CD4-positive, CD25-positive, alpha-beta regulatory T cell (primary cell): ENCODE measurements around the gene PRICKLE4. TPM values are rescaled to one million over a fixed set of nuclear protein-coding genes. Genes with fewer than 3 reads are reported as not detected.

ENCODE experiments used
- ATAC-seq, 2 donors: fragments of 150-1000 bp; cut with Tn5 transposase; one replicate each; pipeline ENCODE4 v1.10.0; 2021; ENCODE audit warnings: low read depth in 2 of 2, moderate number of reproducible peaks in 2 of 2, moderate library complexity in 1 of 2
- DNase-seq, 3 donors: peaks; one replicate each; pipeline versions ENCODE4 v3.0.0 to v3.0.0-alpha.2; 2012 to 2022; ENCODE audit warnings: mixed read lengths in 1 of 3
- H3K27ac ChIP-seq: one replicate; pipeline ENCODE4 v1.7.0; 2013; ENCODE audit warnings: mild to moderate bottlenecking, low read length; ENCODE audit not compliant: insufficient read depth, poor library complexity, severe bottlenecking
- H3K27me3 ChIP-seq: one replicate; pipeline ENCODE4 v1.7.0; 2013; ENCODE audit warnings: low read length; ENCODE audit not compliant: control insufficient read depth, insufficient read depth
- H3K36me3 ChIP-seq: one replicate; pipeline ENCODE4 v1.7.0; 2013; ENCODE audit warnings: mild to moderate bottlenecking, low read length, moderate library complexity; ENCODE audit not compliant: control insufficient read depth, insufficient read depth
- H3K4me1 ChIP-seq: 2 replicates; pipeline ENCODE4 v1.7.0; 2013; ENCODE audit warnings: mild to moderate bottlenecking, low read length; ENCODE audit not compliant: insufficient read depth, control insufficient read depth, poor library complexity, severe bottlenecking
- H3K4me3 ChIP-seq: one replicate; pipeline ENCODE4 v1.7.0; 2013; ENCODE audit warnings: low read depth, mild to moderate bottlenecking, low read length, moderate library complexity
- H3K9me3 ChIP-seq, 2 experiments: 1 replicate in 1 of 2; 2 replicates in 1 of 2; pipeline ENCODE4 v1.7.0; 2013; ENCODE audit warnings: low read length in 2 of 2, mild to moderate bottlenecking in 1 of 2, moderate library complexity in 1 of 2; ENCODE audit not compliant: control insufficient read depth in 2 of 2
- H3K27ac Mint-ChIP-seq, 3 donors: one replicate each; pipeline ENCODE4 v1.8.0; 2020 to 2022; ENCODE audit warnings: mild to moderate bottlenecking in 3 of 3, mixed read lengths in 3 of 3, moderate library complexity in 2 of 3
- H3K27me3 Mint-ChIP-seq: one replicate; pipeline ENCODE4 v1.8.0; 2022; ENCODE audit warnings: mild to moderate bottlenecking, mixed read lengths
- H3K36me3 Mint-ChIP-seq: one replicate; pipeline ENCODE4 v1.8.0; 2020; ENCODE audit warnings: mixed read lengths
- H3K4me1 Mint-ChIP-seq, 4 donors: one replicate each; pipeline ENCODE4 v1.8.0; 2020 to 2022; ENCODE audit warnings: mixed read lengths in 4 of 4, mild to moderate bottlenecking in 1 of 4
- H3K4me3 Mint-ChIP-seq, 4 donors: one replicate each; pipeline ENCODE4 v1.8.0; 2020 to 2022; ENCODE audit warnings: mild to moderate bottlenecking in 4 of 4, mixed read lengths in 4 of 4, moderate library complexity in 3 of 4
- H3K9me3 Mint-ChIP-seq, 7 donors: one replicate each; pipeline ENCODE4 v1.8.0; 2020 to 2022; ENCODE audit warnings: mixed read lengths in 7 of 7, mild to moderate bottlenecking in 3 of 7, moderate library complexity in 2 of 7
- polyA plus RNA-seq, 4 donors: library from polyadenylated mRNA; unstranded; fragments of 300-500 nt; fragmentation: Illumina TruSeq; gene quantifications; one replicate each; pipeline ENCODE4 v1.2.3, GENCODE V29; 2021
- total RNA-seq: library from RNA; stranded (reverse); gene quantifications from one replicate; pipeline ENCODE4 v1.2.3, GENCODE V29; 2022

The PRICKLE4 gene
- total and polyA plus RNA-seq, 5 donors from 2014 or later = not detected

- Histone ChIP-seq H3K9me3 (no peaks in the 10 kb centered on the region), H3K4me3 (peak within 1 kb of the TSS; percentile 59), H3K27ac (no peak within 1 kb of the TSS), H3K27me3 (peaks cover 2% of the 10 kb centered on the region), H3K4me1 (peaks cover 15% of the 10 kb centered on the region), H3K36me3 (peaks cover 6% of the 10 kb centered on the region)
- peaks cover 7% of the 10 kb centered on the region for H3K36me3 Mint-ChIP-seq
- no peaks in the 10 kb centered on the region for H3K9me3 Mint-ChIP-seq
- peak; percentile 96 for ATAC-seq
- peak; percentile 97 to 99 (median 97) for DNase-seq
- H3K27ac Mint-ChIP-seq = peak within 1 kb of the TSS; percentile 75 to 89 (median 88)
- peak within 1 kb of the TSS; percentile 88 to 95 (median 94) for H3K4me3 Mint-ChIP-seq
- H3K4me1 Mint-ChIP-seq = peaks cover 7 to 22% (median 16%) of the 10 kb centered on the region in 4 donors
- H3K27me3 Mint-ChIP-seq = peaks cover 19% of the 10 kb centered on the region
These were observed 613 bp upstream of the PRICKLE4 start, which contains the start of gene FRS3 for GRCh38 chr6:41779788-41780550. Gene FRS3 (minus strand): TSS chr6:41779900. CDS start chr6:41776987, 2,913 bp downstream.

- Mint-ChIP-seq H3K27ac (peak overlapping the region in 1 of 3 donors; percentile 9), H3K4me3 (peak overlapping the region; percentile 76 to 85 (median 82)), H3K4me1 (peaks cover 7 to 26% (median 16%) of the 10 kb centered on the region in 4 donors), H3K9me3 (no peaks in the 10 kb centered on the region), H3K36me3 (peaks cover 4% of the 10 kb centered on the region), H3K27me3 (peaks cover 19% of the 10 kb centered on the region)
- Histone ChIP-seq H3K27ac (no peak overlapping the region), H3K4me3 (no peak overlapping the region), H3K9me3 (no peaks in the 10 kb centered on the region), H3K4me1 (peaks cover 22% of the 10 kb centered on the region), H3K36me3 (no peaks in the 10 kb centered on the region), H3K27me3 (peaks cover 2% of the 10 kb centered on the region)
- no peak for DNase-seq
- ATAC-seq = no peak
These were observed 766 bp downstream of the PRICKLE4 start for GRCh38 chr6:41781366-41781730.

DNA sequence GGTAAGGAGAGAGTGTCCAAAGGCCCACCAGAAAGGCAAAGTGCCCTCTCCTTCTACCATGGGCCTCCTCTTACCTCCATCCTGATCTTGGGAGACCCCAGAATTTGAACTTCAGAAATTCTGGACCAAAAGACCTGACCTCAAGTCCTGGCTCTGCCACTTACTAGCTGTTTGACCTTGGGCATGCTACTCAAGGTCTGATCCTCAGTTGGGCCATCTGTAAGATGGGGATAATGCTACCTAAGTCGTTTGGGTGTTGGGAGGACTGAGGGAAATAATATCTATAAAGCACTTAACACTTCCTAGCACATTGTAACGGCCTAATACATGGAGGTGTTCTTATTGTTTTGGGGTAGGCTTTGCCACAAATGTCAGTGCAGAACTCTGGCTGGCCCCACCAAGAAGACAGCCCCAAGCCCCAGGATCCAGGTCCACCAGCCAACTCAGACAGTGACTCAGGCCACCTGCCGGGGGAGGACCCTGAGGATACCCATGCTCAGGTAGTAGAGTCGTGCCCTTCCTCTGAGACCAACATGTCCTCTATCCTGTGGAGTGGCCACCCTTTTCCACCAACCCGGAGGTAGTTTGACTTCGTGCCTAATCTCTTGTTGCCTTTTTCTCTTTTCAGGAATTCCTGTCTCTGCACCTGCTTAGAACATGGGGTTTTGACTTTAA is 2.7 kb downstream of the PRICKLE4 start:
- H3K9me3 ChIP-seq = no peaks in the 10 kb centered on the region
- peaks cover under 1% of the 10 kb centered on the region for H3K36me3 Mint-ChIP-seq
- no peaks in the 10 kb centered on the region for H3K9me3 Mint-ChIP-seq
- peaks cover 31% of the 10 kb centered on the region for H3K4me1 ChIP-seq
- H3K27ac ChIP-seq = no peak overlapping the region
- DNase-seq (no peak), ATAC-seq (no peak)
- H3K36me3 ChIP-seq = no peaks in the 10 kb centered on the region
- H3K27ac Mint-ChIP-seq = no peak overlapping the region
- H3K4me3 Mint-ChIP-seq = peak overlapping the region in 3 of 4 donors; percentile 36 to 89 (median 48)
- peaks cover 2% of the 10 kb centered on the region for H3K27me3 ChIP-seq
- H3K4me1 Mint-ChIP-seq = peaks cover 9 to 32% (median 18%) of the 10 kb centered on the region in 4 donors
- H3K4me3 ChIP-seq = no peak overlapping the region
- H3K27me3 Mint-ChIP-seq = peaks cover 26% of the 10 kb centered on the region

DNA sequence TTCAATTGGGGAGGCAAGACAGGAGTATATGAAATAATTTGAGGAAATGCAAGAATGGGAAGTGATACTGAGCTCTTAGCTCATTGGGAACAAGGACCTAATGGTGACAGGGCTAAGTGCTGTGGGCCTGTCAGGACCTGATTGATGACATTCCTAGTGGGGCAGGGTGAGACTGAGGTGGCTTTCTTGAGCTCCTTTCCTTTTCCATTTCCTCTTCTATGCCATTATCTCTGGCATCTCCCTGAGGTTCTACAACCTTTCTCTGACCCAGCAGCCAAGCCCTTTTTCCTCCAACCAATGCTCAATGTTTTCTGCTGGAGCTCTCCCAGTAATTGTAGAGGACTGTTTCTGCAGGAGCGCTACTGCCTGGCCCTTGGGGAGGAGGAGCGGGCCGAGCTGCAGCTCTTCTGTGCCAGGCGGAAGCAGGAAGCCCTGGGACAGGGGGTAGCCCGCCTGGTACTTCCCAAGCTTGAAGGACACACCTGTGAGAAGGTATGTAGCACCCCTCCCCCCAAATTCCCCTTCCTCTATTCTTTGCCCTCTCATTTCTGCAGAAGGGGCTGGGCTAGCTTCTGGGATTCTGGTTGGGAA is 4.1 kb downstream of the PRICKLE4 start:
- Histone ChIP-seq H3K9me3 (no peaks in the 10 kb centered on the region), H3K27ac (no peak overlapping the region), H3K36me3 (peaks cover 8% of the 10 kb centered on the region), H3K27me3 (peaks cover 2% of the 10 kb centered on the region), H3K4me3 (no peak overlapping the region), H3K4me1 (peaks cover 33% of the 10 kb centered on the region)
- no peak for ATAC-seq
- DNase-seq = no peak
- H3K27me3 Mint-ChIP-seq = peaks cover 25% of the 10 kb centered on the region
- peaks cover 7% of the 10 kb centered on the region for H3K36me3 Mint-ChIP-seq
- H3K4me1 Mint-ChIP-seq = peaks cover 6 to 33% (median 11%) of the 10 kb centered on the region in 4 donors
- peak overlapping the region; percentile 66 to 96 (median 85) for H3K4me3 Mint-ChIP-seq
- H3K9me3 Mint-ChIP-seq = no peaks in the 10 kb centered on the region
- peak overlapping the region in 1 of 3 donors; percentile 15 for H3K27ac Mint-ChIP-seq

- DNase-seq (no peak), ATAC-seq (no peak)
- no peak overlapping the region for H3K27ac ChIP-seq
- peaks cover 8% of the 10 kb centered on the region for H3K36me3 Mint-ChIP-seq
- H3K36me3 ChIP-seq = peaks cover 14% of the 10 kb centered on the region
- peaks cover 6 to 28% (median 12%) of the 10 kb centered on the region in 4 donors for H3K4me1 Mint-ChIP-seq
- H3K9me3 Mint-ChIP-seq = no peaks in the 10 kb centered on the region
- H3K27ac Mint-ChIP-seq = no peak overlapping the region
- peak overlapping the region; percentile 66 to 96 (median 85) for H3K4me3 Mint-ChIP-seq
- H3K9me3 ChIP-seq = no peaks in the 10 kb centered on the region
- H3K27me3 ChIP-seq = peaks cover 2% of the 10 kb centered on the region
- H3K4me1 ChIP-seq = peaks cover 32% of the 10 kb centered on the region
- no peak overlapping the region for H3K4me3 ChIP-seq
- H3K27me3 Mint-ChIP-seq = peaks cover 20% of the 10 kb centered on the region
These were observed 4.7 kb downstream of the PRICKLE4 start for GRCh38 chr6:41785254-41785653.

DNA sequence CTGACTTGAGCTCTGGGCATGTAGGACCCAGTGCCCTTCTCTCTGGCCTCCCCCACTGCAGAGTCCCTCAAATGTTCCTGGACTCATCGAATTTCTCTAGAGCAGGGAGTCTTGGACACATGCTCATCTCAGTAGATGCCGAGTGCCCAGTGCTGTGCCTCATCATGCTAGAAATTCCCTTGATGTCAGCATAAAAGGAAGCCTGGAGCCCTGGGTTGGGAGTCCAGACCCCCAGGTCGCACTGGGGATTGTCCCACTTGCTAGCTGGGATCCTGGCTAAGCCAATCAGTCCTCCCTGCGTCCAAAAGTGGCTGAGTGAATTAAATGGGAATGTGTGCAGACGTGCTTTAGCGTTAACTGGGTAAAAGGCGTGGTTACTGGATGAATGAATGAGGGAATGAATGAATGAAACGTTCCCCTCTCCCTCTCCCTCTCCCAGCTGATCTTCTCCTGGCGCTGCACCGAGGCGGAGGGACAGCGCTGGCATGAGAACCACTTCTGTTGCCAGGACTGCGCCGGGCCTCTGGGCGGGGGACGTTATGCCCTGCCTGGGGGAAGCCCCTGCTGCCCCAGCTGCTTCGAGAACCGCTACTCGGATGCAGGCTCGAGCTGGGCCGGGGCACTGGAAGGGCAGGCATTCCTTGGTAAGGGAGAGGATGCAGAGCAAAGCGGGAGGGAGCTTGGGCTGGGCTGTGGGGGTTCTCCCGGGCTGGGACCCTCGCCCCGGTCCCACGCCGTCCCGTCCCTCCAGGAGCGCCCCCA is 5.3 kb downstream of the PRICKLE4 start:
- peaks cover 2% of the 10 kb centered on the region for H3K27me3 ChIP-seq
- peaks cover 25% of the 10 kb centered on the region for H3K4me1 ChIP-seq
- no peaks in the 10 kb centered on the region for H3K9me3 Mint-ChIP-seq
- peak overlapping the region; percentile 81 to 96 (median 92) for H3K4me3 Mint-ChIP-seq
- peak overlapping the region in 2 of 3 donors; percentile 38 to 88 for H3K27ac Mint-ChIP-seq
- H3K4me3 ChIP-seq = no peak overlapping the region
- peaks cover 20% of the 10 kb centered on the region for H3K36me3 ChIP-seq
- H3K9me3 ChIP-seq = no peaks in the 10 kb centered on the region
- DNase-seq = no peak
- H3K36me3 Mint-ChIP-seq = peaks cover 8% of the 10 kb centered on the region
- peaks cover 20% of the 10 kb centered on the region for H3K27me3 Mint-ChIP-seq
- no peak for ATAC-seq
- H3K4me1 Mint-ChIP-seq = peaks cover 6 to 26% (median 14%) of the 10 kb centered on the region in 4 donors
- no peak overlapping the region for H3K27ac ChIP-seq
